T-helper 22 cell (primary cell): Measurements from ENCODE around the gene IGSF3.
"Not testable (repeated sequence)": the region's sequence is repeated elsewhere in the genome, so short reads cannot be mapped to it uniquely, and the experiment has no call there.

ENCODE experiments used
- DNase-seq: peaks from one replicate; pipeline ENCODE4 v3.0.0-alpha.2; 2020; ENCODE audit warnings: low read depth

IGSF3 gene

DNA sequence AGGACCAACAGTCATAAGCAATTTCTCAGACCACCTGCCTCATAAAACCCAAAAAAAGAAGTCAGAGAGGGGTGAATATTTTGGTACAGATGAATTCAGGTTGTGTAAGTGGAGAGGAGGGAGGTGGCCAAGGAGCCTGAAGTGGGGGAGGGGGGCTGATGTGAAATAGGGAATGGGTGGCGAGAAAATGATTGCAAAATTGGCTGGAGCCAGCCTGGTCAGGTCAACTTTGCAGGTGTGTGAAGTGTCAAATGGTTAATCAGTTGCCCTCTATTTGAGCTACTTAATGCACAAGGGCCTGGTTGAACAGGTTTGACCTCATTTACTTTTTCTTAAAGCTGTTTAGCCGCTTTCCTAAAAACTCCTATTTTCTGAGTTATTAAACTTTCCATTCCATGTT, 38.1 kb downstream of the IGSF3 start:
- DNase-seq = not testable (repeated sequence)

GRCh38 chr1:116628448-116628847, 39.1 kb downstream of the IGSF3 start:
- DNase-seq = no peak

GRCh38 chr1:116627357-116627756, 40.2 kb downstream of the IGSF3 start:
- DNase-seq = not testable (repeated sequence)

GRCh38 chr1:116626915-116627314, 40.6 kb downstream of the IGSF3 start:
- not testable (repeated sequence) for DNase-seq

DNA sequence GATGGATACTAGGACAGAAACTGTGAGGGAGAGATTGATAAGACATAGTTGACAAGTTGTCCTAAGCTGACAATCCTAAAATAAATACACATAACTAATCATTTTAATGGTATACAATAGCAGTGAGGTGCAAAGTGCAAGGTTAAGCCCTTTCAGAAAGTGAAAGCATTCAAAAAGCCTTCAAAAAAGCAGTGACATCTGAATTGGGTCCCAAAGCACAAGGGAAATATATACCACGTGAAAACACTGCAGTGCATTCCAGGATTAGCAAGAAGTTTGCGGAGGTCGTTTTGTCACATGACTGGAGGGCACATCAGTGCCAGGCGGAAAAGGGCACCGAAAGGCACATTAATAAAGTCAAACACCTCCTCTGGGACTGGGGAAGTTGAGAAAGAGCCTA, 42.4 kb downstream of the IGSF3 start:
- DNase-seq = not testable (repeated sequence)

DNA sequence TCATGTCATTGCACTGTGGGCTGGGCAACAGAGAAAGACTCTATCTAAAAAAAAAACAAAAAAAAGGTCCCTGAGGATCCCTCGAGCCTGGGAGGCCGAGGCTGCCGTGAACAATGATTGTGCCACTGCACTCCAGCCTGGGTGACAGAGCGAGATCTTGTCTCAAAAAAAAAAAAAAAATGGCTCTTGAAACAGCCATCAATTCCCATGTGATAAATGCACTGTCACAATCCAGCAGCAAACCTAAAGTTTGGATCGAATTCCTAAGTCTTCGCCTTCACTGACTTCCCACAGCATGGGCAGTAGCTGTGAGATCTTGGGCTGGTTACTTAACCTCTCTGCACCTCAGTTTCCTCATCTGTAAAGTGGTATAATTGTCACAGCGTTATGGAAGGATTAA, 43.5 kb downstream of the IGSF3 start:
- DNase-seq = no peak

DNA sequence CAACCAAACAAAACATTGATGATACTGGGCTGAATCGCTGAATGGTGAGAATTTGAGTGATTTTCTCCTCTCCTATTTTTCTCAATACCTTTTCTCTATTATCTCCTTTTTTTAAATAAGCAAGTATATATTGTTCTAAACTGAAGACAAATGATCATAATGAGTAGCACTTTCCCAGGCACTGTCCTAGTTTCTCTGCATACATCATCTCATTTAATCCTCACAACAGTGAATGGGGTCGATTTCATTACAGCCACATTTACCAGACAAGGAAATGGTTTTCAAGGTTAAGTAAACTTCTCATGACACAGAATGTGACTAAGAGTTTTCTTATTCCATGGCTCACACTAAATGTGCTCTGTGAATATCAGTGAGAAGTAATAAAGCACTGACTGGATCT, 45.0 kb downstream of the IGSF3 start:
- DNase-seq = not testable (repeated sequence)

GRCh38 chr1:116621756-116622155, 45.8 kb downstream of the IGSF3 start:
- DNase-seq = not testable (repeated sequence)

DNA sequence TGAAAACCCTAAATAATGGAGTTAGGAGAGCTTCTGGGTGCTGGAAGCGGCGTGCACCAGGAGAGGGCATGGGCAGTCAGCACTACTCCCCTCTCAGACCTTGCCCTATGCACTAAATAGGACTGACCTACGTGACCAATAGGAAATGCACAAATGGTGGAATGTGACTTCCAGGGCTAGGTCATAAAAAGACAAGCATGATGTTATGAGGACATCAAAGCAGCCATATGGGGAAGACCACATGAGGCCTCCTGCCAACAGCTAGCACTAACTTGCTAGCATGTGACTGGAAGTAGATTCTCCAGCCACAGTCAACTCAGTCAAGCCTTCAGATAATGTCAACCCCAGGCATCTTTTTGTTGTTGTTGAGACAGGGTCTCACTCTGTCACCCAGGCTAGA, 47.1 kb downstream of the IGSF3 start:
- DNase-seq = not testable (repeated sequence)

DNA sequence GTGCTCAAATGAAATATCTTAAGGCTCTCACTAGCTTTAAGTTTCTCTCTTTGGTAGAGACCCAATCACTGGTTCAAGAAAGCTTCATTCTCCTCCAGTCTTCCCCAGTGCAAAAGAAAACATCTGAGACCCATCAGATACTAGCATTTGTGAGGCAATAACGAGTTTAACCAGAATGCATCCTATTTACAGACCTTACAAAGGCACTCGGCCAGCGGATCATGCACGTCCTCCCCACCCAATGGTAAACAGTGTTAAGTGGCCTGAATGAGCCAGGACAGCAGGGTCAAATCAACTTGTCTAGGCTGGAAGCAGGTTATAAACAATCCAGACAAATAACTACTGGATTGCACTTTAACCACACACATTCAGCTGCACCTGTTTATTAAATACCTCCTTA, 48.4 kb downstream of the IGSF3 start:
- not testable (repeated sequence) for DNase-seq

GRCh38 chr1:116617808-116618207, 49.7 kb downstream of the IGSF3 start:
- not testable (repeated sequence) for DNase-seq

DNA sequence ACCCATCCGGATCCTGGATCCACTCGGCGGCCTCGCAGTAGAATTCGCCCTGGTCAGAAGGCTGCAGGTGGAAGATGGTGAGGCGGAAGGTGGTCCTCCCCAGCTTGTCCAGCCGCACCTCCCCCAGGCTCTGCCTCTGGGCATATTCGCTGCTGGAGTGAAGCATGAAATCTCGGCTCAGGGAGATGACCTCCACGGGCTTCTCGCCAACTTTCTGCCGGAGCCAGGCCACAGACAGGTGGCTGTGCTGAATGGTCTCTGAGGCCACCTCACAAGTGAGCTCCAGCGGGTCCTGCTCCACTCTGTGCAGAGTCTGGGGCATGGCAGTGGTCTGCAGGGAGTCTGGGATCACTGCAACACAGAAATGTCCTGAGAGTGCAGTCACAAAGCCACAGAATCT, 53.7 kb downstream of the IGSF3 start:
- not testable (repeated sequence) for DNase-seq

DNA sequence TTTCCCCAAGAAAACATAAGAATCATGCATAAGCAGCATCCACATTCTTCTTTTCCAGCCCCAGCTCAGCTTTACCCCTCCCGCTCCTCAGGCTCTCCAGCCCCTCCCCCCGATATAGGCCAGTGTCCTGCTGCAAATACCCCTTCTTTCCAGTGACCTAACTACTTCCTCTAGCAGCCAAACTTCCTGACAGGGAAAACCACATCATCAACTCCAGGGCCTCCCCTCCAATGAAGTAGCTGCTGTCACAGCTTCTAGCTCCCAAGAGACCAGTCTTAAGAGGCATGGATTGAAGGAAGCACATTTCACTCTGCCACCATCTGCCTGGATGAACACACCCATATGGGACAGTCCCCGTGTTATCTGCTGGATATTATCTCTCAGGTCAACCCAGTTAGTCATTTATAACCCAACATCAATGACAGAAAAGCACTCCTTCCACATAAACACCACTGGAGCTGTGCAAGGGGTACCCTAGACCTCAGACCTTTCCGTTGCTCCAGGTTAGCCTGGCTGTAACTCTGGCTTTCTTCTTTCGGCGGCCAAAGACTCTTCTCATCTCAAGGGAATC, 57.6 kb downstream of the IGSF3 start:
- not testable (repeated sequence) for DNase-seq

- not testable (repeated sequence) for DNase-seq
These were observed 58.7 kb downstream of the IGSF3 start for GRCh38 chr1:116608841-116609240.

DNA sequence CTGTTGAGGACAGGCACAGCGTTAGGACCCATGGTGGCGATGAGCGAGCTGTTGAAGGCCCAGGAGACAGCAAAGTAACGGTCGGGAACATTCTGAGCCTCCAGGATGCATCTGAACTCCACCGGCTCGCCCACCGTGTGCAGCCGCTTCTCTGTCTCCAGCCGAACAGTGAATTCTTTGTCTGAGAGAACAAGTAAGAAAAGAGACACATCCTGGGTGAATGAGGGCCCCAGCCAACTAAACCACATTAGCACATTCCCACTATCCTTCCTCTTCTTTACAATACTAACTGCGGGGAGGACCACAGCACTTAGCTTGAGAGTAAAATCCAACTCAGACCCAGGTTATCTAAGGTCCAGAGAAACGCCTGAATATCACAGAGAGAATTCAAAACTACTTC, 59.4 kb downstream of the IGSF3 start:
- not testable (repeated sequence) for DNase-seq

- DNase-seq = not testable (repeated sequence)
These were observed 60.1 kb downstream of the IGSF3 start for GRCh38 chr1:116607463-116607862.

DNA sequence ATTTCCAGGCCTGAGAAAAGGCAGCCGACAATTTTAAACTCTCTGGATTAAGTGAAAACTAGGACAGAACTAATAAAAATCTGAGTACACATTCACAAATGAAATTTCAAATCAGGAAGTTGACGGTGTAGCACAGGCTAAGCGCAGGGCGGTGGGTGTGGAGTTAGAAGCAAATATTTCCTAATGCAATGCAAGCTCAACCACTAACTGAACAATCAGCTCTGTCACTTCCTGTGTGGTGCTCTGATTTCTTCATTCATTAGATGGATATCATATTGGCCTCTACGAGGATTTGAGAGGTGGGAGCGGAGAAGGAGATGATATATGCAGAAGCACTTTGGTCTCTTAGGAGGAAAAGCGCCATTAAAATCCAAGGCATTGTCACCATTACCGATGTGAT, 61.5 kb downstream of the IGSF3 start:
- DNase-seq = not testable (repeated sequence)

- DNase-seq = no peak
These were observed 62.2 kb downstream of the IGSF3 start for GRCh38 chr1:116605315-116605714.

DNA sequence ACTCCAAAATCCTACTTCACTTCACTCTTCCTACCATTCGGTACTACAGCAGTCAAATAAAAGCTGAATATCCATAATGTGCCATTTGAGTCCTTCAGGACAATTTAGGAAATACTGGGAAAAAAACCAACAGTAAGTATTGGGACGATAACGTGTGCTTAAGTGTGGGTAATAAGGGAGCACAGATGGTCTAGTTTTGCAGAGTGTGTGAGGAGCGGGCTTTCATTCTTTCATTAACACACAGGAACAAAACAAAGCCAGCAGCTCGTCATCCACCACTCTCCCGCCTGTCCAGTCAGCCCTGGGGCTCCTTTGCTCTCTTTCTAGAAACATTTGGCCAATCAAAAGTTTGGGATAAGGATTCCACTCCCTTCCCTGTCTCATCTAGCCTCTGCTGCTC, 63.1 kb downstream of the IGSF3 start:
- DNase-seq = not testable (repeated sequence)

DNA sequence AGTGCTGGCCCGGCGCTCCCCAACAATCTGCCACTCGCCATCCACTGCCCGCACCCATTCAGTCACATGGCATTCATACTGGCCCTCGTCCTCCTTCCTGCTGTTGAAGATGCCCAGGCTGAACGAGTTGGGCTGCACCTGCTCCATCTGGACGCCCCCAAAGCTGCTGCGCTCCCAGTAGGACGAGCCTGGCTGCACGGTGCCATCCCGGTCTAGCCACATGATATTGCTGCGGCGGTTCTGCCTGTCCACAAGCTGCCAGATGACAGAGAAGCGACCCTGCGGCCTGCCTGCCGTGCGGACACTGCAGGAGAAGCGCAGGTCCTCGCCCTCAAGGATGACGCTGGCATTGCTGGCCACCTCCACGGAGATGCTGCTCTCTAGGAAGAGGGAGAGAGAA, 63.9 kb downstream of the IGSF3 start:
- not testable (repeated sequence) for DNase-seq

DNA sequence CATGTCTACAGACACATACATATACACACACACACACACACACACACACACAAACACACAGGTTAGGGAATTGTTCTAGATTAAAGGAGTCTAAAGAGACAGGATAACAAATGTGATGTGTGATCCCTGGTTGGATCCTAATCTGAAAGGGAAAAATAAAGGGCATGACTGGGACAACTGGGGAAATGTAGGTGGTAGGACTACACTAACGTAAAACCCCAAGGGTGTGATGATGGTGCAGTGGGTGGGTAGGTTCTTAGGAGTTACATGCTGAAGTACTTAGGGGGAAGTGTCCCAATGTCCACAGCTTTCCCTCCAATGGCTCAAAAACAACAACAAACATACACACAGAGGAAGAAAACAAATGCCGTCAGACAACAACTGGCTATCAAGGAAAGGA, 68.2 kb downstream of the IGSF3 start:
- DNase-seq = not testable (repeated sequence)

DNA sequence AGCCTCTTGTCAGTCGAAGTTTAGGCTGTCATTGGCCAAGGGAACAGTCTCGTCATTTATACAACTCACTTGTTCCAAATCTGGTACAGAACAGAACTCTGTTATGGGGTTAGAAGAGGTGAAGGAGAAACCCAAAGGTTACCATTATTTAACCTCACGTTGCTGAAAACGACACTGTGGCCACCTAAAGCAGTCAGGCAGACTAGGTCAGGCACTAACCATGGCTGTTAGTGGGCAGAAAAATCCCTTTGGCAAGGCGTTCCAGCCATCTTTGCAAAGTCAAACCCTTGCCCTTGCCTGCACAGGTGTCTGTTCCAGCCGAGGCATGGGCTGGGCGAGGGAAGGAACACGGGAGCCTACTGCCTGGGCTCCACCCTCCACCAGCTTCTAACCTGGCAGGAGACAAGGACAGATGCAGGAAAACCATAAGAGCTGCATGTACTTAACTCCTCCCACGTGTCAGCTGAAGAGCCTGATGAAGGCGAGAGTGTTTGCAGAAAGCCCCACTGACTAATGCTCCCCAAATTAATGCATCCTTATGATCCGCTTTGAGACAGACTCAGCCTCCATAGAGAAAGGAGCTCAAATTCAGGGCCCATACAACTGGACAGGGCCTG, 69.0 kb downstream of the IGSF3 start:
- not testable (repeated sequence) for DNase-seq

GRCh38 chr1:116597388-116597787, 70.1 kb downstream of the IGSF3 start:
- not testable (repeated sequence) for DNase-seq

DNA sequence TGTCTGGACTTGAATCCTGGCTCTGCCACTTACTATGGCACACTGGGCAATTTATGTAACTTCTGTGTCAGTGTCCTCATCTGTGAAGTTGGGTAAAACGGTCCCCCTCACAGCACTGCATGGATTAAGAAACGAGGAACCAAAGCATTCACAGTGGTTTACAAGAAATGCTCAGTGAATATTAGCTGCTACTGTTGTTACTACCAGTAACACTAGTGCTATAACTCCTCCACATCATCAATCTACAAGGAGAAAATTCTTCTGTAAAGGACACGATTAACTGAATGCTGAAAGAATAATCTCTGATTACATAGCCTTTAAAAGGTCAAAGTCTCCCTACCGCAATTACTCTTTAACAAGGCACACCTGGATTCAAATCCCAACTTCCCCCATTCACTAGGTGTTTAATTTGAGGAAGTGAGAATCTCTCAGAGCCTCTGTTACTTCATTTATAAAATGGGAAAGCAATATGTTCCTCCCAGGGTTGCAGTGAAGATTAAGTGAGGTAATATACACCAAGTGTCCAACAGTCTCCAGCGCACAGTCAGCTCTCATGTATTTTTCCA, 70.7 kb downstream of the IGSF3 start:
- DNase-seq = not testable (repeated sequence)
